Mesothelial cell of epicardium (in vitro differentiated cells): ENCODE results near the gene ITPR2. TPM values are rescaled to one million over a fixed set of nuclear protein-coding genes. Genes with fewer than 3 reads are reported as not detected.

Source experiments
- DNase-seq, 2 experiments: peaks; one replicate each; pipeline ENCODE4 v3.0.0; 2021; ENCODE audit warnings: low spot score in 2 of 2; ENCODE audit not compliant: unreplicated experiment in 2 of 2
- H3K27ac Mint-ChIP-seq: 2 replicates; pipeline ENCODE4 v1.8.0; 2021; ENCODE audit warnings: mixed read lengths
- H3K27me3 Mint-ChIP-seq: 2 replicates; pipeline ENCODE4 v1.8.0; 2021; ENCODE audit warnings: low read depth, mixed read lengths
- H3K36me3 Mint-ChIP-seq: 2 replicates; pipeline ENCODE4 v1.8.0; 2021; ENCODE audit warnings: mixed read lengths
- H3K4me1 Mint-ChIP-seq: 2 replicates; pipeline ENCODE4 v1.8.0; 2021; ENCODE audit warnings: mixed read lengths
- H3K4me3 Mint-ChIP-seq: 2 replicates; pipeline ENCODE4 v1.8.0; 2021; ENCODE audit warnings: mild to moderate bottlenecking, moderate library complexity, mixed read lengths
- H3K9me3 Mint-ChIP-seq: 2 replicates; pipeline ENCODE4 v1.8.0; 2021; ENCODE audit warnings: mixed read lengths
- total RNA-seq: library from RNA; stranded (reverse); gene quantifications from 3 replicates; pipeline ENCODE4 v1.2.1, GENCODE V29; 2021
- TF ChIP-seq, protein P1 (sequence below): fragments of 200-600 bp; sonication (generic); IDR thresholded peaks from one replicate; pipeline ENCODE4 v1.5.0; 2021; ENCODE audit warnings: antibody characterized with exemption; ENCODE audit not compliant: unreplicated experiment

Gene ITPR2
- total RNA-seq, 1 donor from 2014 or later: 62.3 TPM

DNA sequence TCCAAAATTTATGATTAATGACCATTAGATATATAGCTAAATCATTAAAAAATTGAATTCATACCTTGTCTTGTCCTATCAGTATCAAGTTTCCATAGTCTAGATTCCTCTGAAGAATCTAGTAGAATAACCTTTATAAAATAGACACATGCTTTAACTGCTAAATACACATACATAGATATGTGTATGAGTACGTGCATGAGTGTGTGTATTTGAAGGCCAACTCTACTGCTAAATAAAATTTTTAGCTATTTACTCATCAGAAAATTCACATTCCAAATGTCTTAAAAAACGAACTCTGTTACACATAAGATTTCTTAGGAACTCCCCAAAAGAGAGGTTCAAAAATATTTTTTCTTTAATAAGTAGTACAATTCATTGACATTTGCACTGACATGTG, 404.6 kb downstream of the ITPR2 start:
- Mint-ChIP-seq H3K9me3 (no peaks in the 10 kb centered on the region), H3K27me3 (no peaks in the 10 kb centered on the region), H3K4me3 (no peak overlapping the region), H3K27ac (no peak overlapping the region), H3K4me1 (peaks cover 3% of the 10 kb centered on the region), H3K36me3 (peaks cover 10% of the 10 kb centered on the region)
- TF ChIP-seq, protein P1, sequence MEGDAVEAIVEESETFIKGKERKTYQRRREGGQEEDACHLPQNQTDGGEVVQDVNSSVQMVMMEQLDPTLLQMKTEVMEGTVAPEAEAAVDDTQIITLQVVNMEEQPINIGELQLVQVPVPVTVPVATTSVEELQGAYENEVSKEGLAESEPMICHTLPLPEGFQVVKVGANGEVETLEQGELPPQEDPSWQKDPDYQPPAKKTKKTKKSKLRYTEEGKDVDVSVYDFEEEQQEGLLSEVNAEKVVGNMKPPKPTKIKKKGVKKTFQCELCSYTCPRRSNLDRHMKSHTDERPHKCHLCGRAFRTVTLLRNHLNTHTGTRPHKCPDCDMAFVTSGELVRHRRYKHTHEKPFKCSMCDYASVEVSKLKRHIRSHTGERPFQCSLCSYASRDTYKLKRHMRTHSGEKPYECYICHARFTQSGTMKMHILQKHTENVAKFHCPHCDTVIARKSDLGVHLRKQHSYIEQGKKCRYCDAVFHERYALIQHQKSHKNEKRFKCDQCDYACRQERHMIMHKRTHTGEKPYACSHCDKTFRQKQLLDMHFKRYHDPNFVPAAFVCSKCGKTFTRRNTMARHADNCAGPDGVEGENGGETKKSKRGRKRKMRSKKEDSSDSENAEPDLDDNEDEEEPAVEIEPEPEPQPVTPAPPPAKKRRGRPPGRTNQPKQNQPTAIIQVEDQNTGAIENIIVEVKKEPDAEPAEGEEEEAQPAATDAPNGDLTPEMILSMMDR: no peak
- DNase-seq: no peak

DNA sequence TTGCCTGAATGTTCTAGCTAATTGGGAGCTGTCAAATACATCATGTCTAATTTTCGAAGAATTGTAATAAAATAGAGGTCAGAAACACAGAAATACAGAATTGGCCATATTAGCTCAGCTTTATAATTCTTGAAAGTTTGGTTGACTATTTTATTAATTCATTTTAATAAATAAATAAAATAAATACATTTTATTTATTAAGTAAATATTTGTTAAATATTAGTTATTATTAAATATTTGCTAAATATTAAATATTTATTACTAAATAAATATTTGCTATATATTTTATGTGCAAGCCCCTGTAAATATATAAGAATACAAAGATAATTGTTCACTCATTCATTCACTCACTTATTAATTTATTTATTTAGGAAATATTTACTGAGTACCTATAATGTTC, 406.3 kb downstream of the ITPR2 start:
- TF ChIP-seq, protein P1: no peak
- no peaks in the 10 kb centered on the region for H3K9me3 Mint-ChIP-seq

DNA sequence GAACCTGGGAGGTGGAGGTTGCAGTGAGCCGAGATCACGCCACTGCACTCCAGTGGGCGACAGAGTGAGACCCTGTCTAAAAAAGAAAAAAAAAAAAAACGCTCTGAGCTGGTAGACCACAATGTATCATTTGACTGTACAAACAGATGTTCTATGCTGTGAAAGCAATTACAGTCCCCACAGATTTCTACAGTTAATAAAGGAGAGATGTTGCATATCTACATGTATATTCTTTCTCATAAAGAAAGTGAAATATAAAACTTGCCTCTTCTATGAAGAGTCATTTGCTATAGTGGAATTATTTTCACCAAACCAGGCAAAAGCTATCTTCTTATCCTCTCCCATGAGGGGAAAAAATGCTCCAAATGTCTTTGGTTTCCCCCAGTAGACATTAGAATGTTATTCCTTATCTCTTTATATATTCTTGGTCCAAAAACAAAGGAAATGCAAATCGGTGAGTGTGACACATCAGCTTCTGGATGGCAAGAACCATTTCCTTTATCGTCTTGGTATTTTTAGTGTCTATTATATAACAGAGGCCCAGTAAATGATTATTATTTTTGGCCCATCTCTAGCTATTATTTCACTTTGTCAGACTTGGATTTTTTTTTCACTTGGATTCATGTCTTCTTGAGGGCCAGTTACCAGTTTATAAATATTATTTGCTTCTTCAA, 407.3 kb downstream of the ITPR2 start:
- no peaks in the 10 kb centered on the region for H3K27me3 Mint-ChIP-seq
- peaks cover 3% of the 10 kb centered on the region for H3K4me1 Mint-ChIP-seq
- H3K9me3 Mint-ChIP-seq: no peaks in the 10 kb centered on the region
- no peak overlapping the region for H3K4me3 Mint-ChIP-seq
- DNase-seq: no peak
- H3K36me3 Mint-ChIP-seq: peaks cover 13% of the 10 kb centered on the region
- TF ChIP-seq, protein P1: no peak
- no peak overlapping the region for H3K27ac Mint-ChIP-seq

More for the DNA sequence above, 406.3 kb downstream of the ITPR2 start:
- Mint-ChIP-seq H3K27ac (no peak overlapping the region), H3K4me3 (no peak overlapping the region), H3K4me1 (peaks cover 3% of the 10 kb centered on the region), H3K27me3 (no peaks in the 10 kb centered on the region), H3K36me3 (peaks cover 6% of the 10 kb centered on the region)
- no peak for DNase-seq

DNA sequence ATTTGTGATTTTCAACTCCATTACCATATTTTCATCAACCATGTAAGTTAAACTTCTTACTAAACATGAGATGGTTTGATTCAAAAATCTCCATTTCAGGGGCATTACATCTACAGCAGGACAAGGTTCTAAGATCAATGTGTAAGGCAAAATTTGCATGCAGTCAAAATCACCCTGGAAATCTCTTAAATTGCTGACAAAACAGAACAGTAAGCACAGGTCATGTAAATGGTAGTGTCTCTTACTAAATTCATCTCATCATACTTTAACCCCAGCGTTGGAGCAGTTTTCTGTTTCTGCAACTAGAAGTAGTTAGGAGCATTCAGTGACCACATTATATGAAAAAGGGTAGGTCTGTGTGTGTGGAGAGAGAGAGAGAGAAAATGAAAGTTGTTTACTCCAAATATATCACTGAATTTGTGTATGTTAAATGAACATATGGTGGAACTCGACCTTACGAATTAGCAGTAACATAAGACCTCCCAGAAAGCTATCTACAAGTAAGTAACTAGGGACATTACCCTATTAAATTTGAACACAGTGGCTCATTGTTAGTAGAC, 410.1 kb downstream of the ITPR2 start:
- Mint-ChIP-seq H3K4me1 (no peaks in the 10 kb centered on the region), H3K9me3 (peaks cover 3% of the 10 kb centered on the region), H3K36me3 (peaks cover 23% of the 10 kb centered on the region), H3K27ac (no peak overlapping the region), H3K27me3 (no peaks in the 10 kb centered on the region), H3K4me3 (no peak overlapping the region)
- DNase-seq: no peak
- TF ChIP-seq, protein P1: no peak

DNA sequence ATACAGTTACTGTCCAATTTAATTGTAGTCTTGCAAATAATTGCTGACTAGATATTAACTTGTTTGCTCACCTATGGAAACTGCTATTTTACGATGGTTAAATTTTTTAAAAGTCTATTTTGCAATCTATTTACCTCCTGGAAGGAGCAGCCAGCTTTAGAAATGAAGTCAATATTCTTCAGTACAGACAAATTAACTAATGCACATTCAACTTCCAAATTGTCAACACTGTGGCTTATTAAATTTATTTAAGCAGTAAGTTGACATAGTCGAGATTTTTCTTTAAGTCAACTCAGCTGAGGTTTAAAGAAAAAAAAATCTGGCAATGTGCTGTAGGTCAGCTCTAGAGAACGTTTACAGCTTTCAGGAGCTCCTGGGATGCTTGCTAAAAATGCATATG, 416.4 kb downstream of the ITPR2 start:
- no peak for DNase-seq
- no peak overlapping the region for H3K27ac Mint-ChIP-seq
- H3K36me3 Mint-ChIP-seq: peaks cover 29% of the 10 kb centered on the region
- no peaks in the 10 kb centered on the region for H3K4me1 Mint-ChIP-seq
- peaks cover 10% of the 10 kb centered on the region for H3K9me3 Mint-ChIP-seq
- H3K4me3 Mint-ChIP-seq: no peak overlapping the region
- H3K27me3 Mint-ChIP-seq: no peaks in the 10 kb centered on the region
- TF ChIP-seq, protein P1: no peak
